WTC11 (cell line): ENCODE measurements around the gene GEMIN2.
"Not testable (repeated sequence)": the region's sequence is repeated elsewhere in the genome, so short reads cannot be mapped to it uniquely, and the experiment has no call there.

ENCODE experiments used
- CTCF ChIP-seq: fragments of 200-600 bp; IDR thresholded peaks from 2 replicates; pipeline ENCODE4 v1.8.0; 2022; ENCODE audit warnings: antibody characterized with exemption
- FOXP4 ChIP-seq: sonication (generic); formaldehyde crosslinking; IDR thresholded peaks from 2 replicates; pipeline ENCODE4 v1.8.0; 2022; ENCODE audit warnings: mild to moderate bottlenecking, missing genetic modification reagents
- PREB ChIP-seq: sonication (generic); formaldehyde crosslinking; IDR thresholded peaks from 2 replicates; pipeline ENCODE4 v1.8.1; 2022; ENCODE audit warnings: mild to moderate bottlenecking, missing genetic modification reagents, moderate library complexity, borderline replicate concordance
- SMAD3 ChIP-seq: sonication (generic); formaldehyde crosslinking; IDR thresholded peaks from 2 replicates; pipeline ENCODE4 v1.8.0; 2022; ENCODE audit warnings: missing genetic modification reagents, mild to moderate bottlenecking, borderline replicate concordance
- ZBTB43 ChIP-seq: sonication (generic); formaldehyde crosslinking; IDR thresholded peaks from 2 replicates; pipeline ENCODE4 v1.8.1; 2023; ENCODE audit warnings: mild to moderate bottlenecking, missing genetic modification reagents
- ZNF138 ChIP-seq: sonication (generic); formaldehyde crosslinking; conservative IDR thresholded peaks from 2 replicates; pipeline ENCODE4 v1.8.1; 2022; ENCODE audit warnings: mild to moderate bottlenecking, moderate library complexity, missing genetic modification reagents
- ZNF232 ChIP-seq: sonication (generic); formaldehyde crosslinking; IDR thresholded peaks from 2 replicates; pipeline ENCODE4 v1.8.0; 2022; ENCODE audit warnings: mild to moderate bottlenecking, missing genetic modification reagents

GRCh38 chr14:39137835-39138234 lies 23.7 kb downstream of the GEMIN2 start:
- TF ChIP-seq CTCF; ZNF138 (CRISPR knock-in tag); PREB (CRISPR knock-in tag); FOXP4 (CRISPR knock-in tag); ZBTB43; SMAD3 (CRISPR knock-in tag); ZNF232: not testable (repeated sequence)
